Raji (cell line): ENCODE measurements around the gene NR2C2AP.

Source experiments
- POLR2A ChIP-seq: IDR thresholded peaks from 2 replicates; pipeline ENCODE4 v1.6.1; 2011; ENCODE audit warnings: low read depth, low read length, control low read depth; ENCODE audit not compliant: insufficient read depth

Gene NR2C2AP

GRCh38 chr19:19152668-19153384 is 50.4 kb downstream of the NR2C2AP start:
- TF ChIP-seq POLR2A: no peak

- no peak for TF ChIP-seq POLR2A
These were observed 51.8 kb downstream of the NR2C2AP start for GRCh38 chr19:19151418-19151817.
